Dedifferentiated amniotic fluid mesenchymal stem cell (primary cell): Measurements from ENCODE around the gene FILIP1.

Source experiments
- DNase-seq: peaks from one replicate; pipeline ENCODE4 v3.0.0-alpha.2; 2016; ENCODE audit errors: extremely low spot score

FILIP1 gene, protein sequence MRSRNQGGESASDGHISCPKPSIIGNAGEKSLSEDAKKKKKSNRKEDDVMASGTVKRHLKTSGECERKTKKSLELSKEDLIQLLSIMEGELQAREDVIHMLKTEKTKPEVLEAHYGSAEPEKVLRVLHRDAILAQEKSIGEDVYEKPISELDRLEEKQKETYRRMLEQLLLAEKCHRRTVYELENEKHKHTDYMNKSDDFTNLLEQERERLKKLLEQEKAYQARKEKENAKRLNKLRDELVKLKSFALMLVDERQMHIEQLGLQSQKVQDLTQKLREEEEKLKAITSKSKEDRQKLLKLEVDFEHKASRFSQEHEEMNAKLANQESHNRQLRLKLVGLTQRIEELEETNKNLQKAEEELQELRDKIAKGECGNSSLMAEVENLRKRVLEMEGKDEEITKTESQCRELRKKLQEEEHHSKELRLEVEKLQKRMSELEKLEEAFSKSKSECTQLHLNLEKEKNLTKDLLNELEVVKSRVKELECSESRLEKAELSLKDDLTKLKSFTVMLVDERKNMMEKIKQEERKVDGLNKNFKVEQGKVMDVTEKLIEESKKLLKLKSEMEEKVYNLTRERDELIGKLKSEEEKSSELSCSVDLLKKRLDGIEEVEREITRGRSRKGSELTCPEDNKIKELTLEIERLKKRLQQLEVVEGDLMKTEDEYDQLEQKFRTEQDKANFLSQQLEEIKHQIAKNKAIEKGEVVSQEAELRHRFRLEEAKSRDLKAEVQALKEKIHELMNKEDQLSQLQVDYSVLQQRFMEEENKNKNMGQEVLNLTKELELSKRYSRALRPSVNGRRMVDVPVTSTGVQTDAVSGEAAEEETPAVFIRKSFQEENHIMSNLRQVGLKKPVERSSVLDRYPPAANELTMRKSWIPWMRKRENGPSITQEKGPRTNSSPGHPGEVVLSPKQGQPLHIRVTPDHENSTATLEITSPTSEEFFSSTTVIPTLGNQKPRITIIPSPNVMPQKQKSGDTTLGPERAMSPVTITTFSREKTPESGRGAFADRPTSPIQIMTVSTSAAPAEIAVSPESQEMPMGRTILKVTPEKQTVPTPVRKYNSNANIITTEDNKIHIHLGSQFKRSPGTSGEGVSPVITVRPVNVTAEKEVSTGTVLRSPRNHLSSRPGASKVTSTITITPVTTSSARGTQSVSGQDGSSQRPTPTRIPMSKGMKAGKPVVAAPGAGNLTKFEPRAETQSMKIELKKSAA (N-terminal part only)

DNA sequence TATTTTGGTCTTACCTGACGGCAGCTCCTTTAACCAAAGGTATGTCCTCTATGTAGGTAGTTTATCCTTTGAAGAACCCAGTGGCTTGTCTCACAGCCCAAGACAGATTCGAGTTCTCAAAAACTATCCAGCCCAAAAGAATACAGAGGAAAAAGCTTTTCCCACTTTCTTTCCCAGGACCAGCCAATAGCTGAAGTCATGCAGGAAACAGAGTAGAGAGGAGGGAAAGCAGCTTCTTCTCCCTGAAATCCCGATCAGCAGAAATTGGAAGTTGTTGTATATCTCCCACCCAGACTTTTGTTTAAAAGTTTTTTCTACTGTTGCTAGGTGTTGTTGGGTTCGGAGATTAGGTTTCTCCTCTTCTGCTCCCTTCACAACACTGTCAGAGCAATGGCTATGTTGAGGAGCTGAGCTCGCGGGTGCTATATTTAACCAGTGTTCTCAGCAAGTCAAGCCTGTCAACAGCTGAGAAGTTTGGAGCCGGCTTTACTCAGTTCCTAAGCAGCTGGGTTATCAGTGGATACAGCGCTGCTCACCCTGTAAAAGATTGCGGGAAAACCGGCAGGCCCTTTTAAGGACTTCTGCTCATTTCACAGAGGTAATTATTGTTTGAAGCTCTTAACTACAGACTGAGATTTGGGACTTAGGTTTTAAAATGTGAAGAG, at the start of gene FILIP1:
Gene FILIP1 (minus strand): TSS at position 401 of the 665 bp plus-strand sequence. CDS start 78,828 bp downstream, outside the sequence.
- no peak for DNase-seq

DNA sequence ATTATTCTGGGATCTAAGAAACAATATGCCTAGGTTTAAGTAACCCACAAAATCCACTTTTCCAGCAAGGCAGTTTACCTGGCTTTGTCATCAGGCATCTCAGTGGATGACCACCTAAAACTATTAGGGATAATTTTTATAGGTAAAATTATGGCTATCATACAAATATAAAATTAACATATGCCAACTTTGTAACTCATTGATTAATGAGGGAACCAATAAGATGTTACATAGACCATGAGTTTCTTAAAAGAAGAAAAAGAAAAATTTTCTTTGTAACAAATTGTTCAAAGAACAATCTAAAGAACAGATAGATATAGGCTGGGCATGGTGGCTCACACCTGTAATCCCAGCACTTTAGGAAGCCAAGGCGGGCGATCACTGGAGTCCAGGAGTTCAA, 49.7 kb upstream of the FILIP1 start:
- DNase-seq: no peak

DNA sequence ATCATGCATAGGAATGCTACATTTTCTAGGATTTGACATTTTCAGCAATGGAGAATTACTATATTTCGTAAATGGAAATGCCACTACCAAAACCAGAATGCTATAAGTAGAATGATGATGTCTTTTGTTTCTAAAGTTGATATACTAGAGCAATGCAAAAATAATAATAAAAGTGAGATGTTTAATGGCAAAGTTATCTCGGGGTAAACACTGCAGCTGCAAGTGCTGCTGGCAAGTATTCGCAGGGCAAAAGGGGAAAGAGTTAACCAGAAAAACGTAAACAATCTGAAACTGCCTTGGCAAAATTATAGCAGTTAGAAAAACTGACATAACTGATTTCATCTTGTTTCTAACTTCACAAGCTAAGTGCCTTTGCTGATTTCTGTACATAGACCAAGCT, 45.5 kb upstream of the FILIP1 start:
- no peak for DNase-seq

DNA sequence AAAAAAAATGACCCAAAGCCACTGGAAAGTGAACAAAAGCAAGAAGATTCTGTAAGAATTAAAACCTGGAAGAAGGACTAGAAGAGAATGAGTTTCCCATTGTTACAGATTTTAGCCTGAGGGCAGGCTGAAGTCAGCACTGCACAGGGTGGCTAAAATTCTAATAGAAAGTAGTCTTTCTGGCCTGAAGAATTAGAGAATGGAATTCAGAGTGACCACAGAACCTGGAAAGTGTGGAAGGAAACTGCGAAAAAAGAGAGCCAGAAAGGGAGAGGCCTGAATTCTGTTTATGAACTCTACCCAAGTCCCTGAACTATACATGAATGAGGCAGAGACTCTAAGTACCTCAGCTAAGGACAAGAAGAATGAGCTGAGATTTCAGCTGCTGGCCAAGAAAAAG, 38.9 kb upstream of the FILIP1 start:
- DNase-seq: peak; percentile 59

DNA sequence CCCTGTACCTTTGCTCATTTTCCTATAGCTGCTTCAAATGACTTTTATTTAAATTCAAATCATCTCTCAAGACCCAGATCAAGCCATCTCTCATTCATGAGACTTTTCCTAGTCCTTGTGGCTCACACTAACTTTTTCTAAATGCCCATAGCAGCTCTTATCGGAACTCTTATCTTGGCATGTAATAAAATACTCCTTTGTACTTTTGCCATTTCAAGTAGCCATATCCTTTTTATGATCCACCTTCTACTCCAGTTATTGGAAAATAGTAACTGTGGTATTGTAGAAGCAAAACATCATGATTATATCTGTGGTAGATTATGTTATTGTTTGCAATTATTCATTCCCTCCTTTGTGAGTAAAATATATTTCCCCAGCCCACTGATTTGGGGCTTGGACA, 37.6 kb upstream of the FILIP1 start:
- no peak for DNase-seq

DNA sequence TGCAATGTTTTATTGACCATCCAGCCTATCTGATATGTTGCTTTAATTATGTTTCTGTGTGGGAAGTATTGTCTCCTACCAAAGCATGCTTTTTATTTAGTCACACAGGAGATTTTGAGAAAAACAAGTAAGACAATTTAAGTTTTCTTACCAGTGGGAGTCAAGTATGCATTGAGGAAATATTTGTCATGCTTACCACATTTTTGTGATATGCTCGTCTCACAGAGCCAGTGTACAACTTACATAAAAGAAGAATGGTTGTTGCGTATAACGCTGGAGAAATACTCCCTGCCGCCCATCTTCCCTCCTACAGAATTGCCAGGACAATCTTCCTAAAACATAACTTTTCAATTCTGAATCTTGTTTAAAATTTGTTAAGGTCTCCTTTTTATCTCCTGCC, 37.1 kb upstream of the FILIP1 start:
- peak; percentile 50 for DNase-seq

DNA sequence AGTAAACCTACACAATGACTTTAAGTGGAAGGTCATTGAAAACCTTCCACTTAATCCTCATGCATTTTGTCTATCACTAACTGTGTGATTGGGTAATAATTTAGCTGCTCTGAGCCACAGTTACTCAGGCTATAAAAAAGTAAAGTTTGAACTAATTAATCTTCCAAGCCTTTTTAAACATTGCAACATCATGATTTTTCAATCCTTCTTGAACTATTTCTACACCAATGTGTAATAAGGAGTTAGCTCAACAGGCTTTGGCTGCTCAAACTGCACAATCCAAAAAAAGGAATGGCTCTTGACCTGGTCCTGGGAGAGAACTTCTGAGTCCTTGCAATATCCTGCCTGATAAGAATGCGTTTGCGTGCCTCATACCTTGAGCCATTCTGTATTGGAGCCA, 34.8 kb upstream of the FILIP1 start:
- no peak for DNase-seq

DNA sequence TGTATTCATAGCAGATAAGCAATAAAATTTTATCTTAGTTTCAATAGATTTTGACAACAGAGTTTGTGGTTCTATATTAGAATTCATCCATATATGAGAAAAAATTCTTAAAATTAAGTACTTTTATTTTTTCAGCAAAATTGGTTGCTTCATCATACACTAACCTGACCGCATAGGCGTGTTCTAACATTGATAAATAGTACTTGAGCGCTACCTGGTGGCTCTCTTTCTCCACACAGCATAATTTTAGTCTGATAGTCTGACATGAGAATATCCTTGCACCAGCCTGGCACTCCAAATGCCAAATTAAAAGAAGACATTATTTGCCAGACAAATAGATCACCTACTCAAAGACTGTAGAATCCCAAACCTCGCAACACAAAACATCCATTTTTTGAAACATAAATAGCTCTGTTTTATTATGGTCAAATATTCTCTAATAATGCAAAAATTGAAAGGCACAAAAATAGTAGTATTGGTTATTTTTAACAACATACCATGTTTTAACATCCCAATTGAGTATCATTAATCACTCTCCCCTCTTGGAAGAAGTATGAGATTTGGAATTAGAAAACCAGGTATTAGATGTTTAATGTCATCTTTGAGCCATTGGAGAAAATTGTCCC, 33.0 kb upstream of the FILIP1 start:
- DNase-seq: peak; percentile 83

DNA sequence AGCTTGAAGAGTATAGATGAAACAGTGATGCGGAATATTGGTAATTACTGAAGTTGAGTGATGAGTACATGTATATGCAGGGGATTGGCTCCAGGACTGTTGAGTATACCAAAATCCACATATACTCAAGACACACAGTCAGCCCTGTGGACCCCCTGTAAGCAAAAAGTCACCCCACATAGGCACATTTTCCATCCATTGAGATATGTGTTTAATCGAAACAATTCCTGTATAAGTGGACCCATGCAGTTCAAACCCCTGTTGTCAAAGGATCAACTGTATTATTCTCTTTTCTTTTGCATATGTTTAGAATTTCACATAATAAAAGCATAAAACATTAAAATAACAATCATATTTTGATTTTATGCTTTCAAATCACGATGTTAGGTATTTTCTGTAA, 32.1 kb upstream of the FILIP1 start:
- no peak for DNase-seq

DNA sequence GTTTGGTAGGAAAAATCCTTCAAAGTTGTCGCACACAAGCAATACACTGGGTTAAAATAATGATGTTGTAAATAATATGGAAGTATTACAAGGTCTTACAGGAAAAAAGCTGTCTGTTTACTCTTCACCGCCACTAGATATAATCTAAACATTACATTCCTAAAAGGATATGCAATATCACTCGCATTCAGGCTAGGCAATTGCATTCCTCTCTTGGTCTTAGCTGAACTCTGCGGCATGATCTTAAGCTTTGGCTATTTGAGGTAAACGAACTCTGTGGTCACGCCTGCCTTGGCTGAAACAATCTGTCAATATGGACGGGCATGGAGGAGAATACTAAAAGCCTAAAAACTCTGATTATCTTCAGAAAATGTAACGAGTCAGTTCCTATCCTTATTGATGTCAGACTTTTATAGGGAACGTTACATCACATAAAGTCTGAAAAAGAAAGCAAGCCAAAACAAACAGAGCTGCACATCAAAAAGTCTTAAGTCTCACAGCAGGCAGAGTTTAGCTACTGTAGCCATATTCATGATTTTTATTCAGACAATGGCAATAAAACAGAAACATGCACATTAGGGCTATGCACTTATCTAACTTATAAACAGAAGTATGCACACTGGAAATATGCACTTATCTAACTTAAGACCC, 30.8 kb upstream of the FILIP1 start:
- peak; percentile 90 for DNase-seq

DNA sequence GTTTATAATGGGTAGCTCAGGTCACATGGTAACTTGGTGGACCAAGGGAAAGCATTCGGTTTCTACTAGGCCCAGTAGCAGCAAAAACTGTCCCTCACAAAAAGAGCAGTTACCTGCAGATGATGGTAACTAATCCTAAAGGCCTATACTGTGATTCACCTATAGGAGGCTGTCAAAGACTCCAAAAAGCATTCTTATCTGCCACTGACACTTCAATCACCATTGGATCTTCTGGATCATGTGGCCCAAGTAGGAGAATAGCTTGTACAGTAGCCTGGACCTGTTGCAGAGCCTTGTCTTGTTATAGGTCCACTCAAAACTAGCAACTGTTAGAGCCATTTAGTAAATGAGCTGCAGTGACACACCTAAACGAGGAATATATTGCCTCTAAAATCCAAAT, 23.2 kb upstream of the FILIP1 start:
- DNase-seq: no peak

DNA sequence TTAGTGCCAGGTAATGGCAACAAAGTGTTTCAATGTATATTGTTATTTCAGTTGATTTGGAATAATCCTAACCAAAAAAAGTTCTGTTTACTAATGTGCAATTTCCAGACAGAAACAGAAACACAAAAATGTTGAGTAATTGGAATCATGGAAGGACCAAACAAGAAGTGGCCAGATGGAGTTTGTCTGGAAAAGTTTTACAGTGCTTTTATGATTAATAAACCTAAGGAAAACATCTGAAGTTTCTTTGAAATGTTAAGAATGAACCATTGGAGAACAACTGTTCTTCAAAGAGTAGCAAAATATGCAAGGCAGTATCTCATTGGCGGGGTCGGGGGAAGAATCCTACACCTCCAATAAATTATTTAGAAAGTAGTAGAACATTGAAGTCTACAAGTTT, 19.0 kb upstream of the FILIP1 start:
- DNase-seq: no peak

DNA sequence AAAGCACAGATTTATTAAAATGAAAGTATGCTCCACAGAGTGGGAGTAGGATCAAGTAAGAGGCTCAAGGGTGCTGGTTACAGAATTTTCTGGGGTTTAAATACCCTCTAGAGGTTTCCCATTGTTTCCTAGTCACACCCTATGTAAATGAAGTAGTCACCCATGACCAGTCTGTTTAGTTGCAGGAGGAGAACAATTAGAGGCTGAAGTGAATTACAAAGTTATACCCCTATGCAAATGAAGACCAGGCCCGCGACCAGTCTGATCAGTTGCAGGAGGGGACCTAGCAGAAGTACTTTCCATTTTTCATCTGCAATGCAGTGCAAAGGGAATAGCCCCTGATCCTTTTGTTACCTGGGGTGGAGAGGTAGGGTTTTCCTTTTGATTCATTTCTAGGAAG, 11.8 kb upstream of the FILIP1 start:
- no peak for DNase-seq

DNA sequence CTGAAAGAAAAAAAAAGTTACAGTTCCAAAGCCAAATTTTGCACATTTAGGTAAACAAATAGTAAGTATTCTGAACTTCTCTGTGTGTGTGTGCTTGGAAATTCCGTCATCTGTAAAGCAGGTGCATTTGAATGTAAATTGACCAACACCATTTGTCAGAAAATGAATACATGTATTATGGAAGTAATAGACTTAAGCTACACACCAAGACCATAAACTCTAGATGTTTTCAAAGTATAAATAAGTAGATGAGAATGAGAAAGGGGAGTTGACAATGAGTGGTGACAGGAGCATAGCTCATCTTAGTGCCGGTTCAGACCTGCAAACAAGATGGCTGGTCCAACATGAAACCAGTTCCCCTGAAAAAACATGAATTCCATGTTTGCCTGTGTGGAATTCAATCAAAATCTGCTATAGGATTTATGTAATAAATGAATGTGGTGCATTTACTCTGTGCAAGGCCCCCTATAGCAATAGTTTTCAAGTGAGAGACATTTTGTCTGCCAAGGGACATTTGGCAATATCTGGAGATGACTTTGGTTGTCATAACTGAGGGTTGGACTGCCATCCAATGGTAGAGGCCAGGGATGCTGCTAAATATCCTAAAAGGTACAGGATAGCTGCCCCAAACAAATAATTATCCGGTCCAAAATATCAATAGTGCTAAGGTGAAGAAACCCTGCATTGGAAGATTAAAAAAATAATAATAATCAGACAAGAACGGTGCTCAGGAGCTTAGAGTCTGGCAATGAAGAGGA, 11.0 kb upstream of the FILIP1 start:
- no peak for DNase-seq

DNA sequence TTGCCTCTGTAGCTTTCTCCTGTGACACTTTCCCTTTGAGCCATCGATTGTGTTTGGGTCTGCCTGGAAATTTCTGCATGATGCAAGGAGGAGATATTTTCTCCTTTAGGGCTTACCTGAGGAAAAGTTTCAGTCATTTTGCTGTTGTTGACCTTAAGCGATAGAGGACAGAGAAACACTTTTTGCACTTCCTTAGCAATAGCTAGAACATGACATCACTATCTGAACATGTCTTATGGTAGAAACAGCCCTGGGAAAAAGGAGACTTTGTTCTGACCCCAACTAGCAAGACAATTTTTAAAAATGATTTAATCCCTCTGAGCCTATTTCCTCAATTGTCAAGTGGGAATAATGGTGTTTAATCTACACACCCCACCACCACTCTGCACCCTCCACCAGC, 9.7 kb upstream of the FILIP1 start:
- no peak for DNase-seq

DNA sequence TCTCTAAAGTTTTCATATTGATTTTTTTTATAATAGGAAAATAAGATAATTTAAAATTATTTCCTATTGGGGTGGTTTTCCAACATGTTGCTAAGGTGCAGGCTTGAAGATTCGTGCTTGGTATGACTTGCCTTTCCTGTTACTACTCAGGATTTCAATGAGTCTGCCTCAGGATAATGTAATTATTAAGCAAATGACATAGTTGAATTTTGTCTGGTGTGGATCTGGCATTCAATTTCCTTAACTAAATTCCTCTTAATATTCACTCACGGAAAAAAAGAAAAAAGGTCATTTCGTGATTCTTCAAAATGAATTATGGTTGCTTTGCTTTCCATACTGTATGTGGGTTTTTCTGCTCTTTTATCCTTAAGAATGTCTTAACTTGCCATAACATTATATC, 9.3 kb upstream of the FILIP1 start:
- no peak for DNase-seq

DNA sequence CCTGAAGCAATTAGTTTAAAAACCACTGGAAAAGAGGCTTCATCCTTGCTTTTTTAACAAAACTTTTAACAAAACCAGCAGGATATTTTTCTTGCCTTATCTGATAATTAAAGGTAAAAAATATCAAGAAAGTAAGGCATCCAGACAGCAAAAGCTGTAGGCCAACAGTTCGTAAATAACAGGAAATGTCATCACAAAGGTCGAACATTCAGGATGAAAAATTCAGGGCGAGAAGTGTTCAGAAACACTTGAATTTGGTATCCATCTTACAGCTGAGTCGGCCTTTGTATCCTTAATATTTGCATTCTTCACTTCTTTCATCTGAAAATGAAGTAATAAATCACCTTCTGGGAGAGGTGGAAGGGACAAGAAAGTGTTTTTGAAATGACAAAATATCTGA, 8.2 kb upstream of the FILIP1 start:
- no peak for DNase-seq

DNA sequence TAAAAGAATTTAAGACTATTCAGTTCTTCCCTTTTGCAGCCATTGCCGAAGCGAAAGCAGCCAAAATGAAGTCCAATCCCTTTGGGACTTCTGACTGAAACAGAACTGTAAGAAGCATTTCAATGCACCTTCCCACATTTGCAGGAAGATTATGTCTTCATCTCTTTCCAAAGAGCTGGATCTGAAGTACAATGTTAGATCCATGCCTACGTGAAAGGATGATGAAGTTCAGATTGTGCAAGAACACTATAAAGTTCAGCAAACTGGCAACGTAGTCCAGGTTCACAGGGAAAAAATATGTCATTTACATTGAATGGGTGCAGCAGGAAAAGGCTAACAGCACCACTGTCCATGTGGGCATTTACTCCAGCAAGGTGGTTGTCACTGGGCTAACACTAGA, 6.0 kb upstream of the FILIP1 start:
- no peak for DNase-seq

DNA sequence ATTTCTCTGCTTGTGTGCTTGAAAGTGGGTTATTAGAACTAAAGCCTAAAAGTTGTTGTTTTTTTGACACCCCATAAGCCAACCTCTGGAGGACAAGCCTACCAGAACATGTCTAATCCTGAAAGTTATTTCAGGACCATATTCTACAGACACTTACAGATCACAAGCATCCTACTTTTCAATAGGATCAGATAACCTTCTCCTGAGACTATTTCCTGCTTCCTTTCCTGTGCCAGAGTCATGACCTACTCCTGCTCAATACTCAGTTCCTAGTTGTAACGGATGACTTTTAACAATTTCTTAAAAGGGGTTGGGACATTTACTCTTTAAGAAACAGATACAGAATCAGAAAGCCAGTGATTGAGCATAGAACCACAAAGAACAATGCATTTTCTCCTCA, 5.3 kb upstream of the FILIP1 start:
- DNase-seq: no peak

DNA sequence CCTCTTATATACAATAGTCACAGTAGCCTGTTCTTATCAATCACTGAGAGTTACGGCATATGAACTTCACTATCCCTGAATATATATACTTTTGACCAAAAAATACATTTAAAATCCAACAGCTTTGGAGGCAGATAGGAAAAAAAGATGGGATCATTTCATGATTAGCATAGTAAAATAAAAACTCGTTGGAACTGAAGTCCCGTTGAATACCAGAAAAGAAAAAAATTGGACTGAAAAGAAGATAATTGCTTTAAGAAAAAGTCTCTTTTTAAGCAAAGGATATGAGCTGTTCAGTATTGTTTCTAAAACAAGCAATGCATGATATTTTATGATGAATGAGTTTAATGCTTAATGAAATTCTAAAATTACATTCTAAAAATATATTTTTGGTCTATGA, 4.4 kb upstream of the FILIP1 start:
- DNase-seq: no peak
